Occipital lobe (tissue), 2 donors: ENCODE measurements around the gene NYAP2. TPM values are rescaled to one million over a fixed set of nuclear protein-coding genes. Genes with fewer than 3 reads are reported as not detected.

ENCODE experiments used
- DNase-seq: peaks from one replicate; lab custom pipeline; 2025; lab: John Stamatoyannopoulos, UW
- total RNA-seq: library from RNA; depleted of rRNA; stranded (reverse); fragments of >200 nt; gene quantifications from one replicate; pipeline ENCODE4 v1.2.3, GENCODE V29; 2014

Gene NYAP2
- total RNA-seq, 1 donor from 2014 or later = 7.8 TPM

DNA sequence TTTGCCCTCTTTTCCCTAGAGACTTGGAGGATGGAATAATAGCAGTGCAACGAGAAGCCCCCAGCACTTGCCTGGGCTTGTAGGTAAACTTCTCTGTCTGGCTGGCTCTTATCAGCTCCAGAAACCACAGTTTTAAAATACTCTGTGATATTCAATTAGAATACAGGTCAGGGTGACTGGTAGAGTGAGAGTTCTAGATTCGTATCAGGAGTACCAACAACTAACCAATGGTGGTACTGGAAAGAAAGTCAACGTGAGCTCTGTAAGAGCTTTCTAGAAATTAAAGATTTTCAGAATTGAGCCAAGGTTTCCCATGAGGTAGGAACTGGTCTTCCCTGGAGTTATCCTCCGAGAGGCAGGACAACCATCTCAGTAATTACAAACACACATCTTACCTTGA is 216.9 kb downstream of the NYAP2 start:
- DNase-seq = no peak

GRCh38 chr2:225616848-225617247 is 217.3 kb downstream of the NYAP2 start:
- DNase-seq = no peak

GRCh38 chr2:225620227-225620626 is 220.7 kb downstream of the NYAP2 start:
- DNase-seq = no peak

DNA sequence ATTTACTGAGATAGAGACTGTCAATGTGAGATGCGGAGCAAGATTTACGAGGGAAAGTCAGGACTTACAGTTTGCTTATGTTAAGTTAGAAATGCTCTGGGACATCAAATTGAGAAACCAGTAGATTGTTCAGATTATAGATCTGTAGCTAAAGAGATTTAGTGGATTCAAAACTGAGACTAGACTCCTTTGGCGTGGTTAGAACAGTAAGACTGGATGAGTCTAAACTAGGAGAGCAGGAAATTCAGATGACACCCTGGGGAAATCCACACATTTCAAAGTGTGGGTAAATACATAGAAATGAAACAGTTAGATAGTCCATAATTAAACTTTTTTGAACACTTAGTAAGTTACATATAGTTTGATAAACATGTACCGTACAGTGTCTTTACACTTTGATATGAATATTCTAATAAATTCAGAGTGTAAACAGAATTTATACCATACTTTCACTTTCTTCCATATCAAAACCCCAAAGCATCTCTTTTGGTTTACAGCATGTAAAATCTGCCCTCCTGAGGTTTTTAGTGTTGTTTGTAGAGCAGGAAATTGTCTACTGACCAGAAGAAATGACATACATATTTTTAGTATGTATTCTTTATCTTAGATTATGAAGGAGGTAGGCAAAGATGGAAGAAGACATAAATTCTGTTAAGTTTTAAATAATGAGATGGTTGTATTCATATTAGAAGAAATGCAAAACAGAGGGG is 231.5 kb downstream of the NYAP2 start:
- DNase-seq = no peak

- DNase-seq = no peak
Observed at GRCh38 chr2:225632351-225632750, 232.8 kb downstream of the NYAP2 start.

DNA sequence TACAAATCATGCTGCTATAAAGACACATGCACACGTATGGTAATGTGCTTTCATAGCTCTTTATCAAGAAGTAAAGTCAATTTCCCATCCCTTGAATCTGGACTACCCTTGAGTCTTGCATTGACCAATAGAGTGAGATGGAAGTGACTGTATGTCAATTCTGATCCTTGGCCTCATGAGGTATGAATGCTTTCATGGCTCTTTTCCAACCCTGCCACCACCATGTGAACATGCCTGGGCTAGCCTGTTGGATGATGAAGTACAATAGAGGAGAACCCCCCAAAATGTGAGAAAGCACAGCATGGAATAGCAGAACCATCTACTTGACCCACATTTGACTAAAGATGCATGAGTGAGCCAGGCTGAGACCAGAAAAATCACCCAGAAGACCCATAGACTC is 237.0 kb downstream of the NYAP2 start:
- no peak for DNase-seq

DNA sequence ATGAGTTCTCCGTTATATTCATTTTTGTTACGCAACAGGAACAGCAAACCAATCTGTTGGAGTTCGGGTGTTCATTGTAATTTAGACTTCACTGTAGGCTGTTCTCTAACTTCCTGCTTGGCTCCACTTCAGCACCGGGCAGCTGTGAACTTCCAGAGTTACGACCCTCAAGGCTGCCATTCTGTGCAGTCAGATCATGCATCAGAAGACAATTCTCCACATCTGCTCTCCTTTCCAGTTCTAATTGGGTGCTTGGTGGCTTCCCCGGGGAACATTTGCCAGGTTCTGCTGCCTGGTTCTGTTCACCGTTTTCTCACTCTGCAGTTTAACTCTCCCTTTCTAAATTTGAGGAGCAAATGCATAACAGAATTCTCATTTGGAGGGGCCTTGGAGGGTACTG is 237.7 kb downstream of the NYAP2 start:
- no peak for DNase-seq

DNA sequence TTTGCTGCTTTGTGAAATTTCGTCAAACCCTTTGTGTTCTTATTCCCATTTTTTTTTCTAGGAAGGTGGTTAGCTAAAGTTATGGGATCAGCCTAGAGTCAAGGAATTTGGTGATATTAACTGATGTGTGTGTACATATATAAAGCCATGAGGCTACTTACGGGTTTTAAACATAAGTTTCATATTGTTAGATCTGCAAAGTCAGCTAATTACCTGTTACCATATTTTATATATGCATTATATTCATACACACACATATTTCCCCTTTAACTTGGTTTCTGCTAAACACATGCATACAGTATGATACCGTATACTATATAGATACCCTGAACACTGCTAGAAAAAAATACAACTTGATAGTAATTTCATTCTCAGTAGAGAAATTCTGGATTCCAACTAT is 241.0 kb downstream of the NYAP2 start:
- no peak for DNase-seq

GRCh38 chr2:225649274-225649673 is 249.8 kb downstream of the NYAP2 start:
- DNase-seq = no peak

GRCh38 chr2:225650041-225650440 is 250.5 kb downstream of the NYAP2 start:
- DNase-seq = no peak

DNA sequence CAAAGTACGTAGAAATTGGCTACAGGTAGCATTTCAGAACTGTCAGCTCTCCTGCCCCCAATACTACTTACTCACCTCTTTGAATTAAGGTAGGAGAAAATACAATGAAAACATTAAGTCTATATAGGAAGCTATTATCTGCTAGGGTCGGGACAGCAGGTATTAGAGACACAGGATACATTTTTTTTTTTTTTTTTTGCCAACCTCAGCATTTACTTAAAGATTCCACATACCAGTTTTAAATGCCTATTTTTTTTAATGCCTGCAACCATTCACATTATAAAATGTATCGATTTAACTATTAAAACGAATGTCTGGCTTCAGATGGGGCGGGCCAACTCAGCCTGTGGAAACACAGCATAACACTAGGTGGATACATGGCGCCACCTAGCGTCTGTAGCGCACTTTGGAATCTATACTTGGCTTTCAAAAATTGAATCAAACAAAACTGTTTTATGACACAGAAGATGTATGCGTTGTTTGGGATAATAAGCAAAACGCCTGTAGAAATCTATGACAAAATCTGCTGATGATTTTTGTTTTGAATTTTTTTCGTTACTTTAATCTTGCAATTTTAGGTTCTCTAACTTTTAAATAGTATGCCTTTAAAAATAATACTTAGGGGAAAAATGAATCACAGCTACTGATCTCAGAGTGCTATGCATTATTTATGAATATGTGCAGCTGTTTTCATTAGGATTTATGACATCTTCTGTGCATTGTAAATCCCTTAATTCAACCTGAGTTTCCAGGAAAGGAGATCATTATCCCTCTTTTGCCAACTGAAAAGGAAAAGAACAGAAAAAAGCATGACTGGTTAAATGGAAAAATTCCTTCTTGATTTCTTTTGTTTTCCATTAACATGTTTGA is 261.0 kb downstream of the NYAP2 start:
- DNase-seq = peak; percentile 17

DNA sequence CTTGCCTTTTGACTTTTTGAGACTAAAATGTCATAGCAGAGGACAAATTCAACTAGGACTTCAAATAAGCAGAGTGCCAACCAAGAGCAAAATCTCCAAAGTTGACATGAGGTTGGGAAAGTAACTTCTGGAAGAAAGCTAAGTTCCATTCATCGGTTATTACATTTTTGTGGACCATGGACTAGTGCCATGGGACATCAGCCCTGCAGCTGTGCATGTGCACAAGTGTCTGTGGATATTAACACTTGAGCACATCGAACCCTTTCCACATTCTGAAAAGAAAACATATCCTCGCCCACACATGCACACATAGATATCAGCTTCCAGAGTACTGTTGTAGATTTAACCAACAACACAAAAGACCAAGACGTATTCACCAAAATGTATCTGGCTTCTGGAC is 262.6 kb downstream of the NYAP2 start:
- DNase-seq = no peak

DNA sequence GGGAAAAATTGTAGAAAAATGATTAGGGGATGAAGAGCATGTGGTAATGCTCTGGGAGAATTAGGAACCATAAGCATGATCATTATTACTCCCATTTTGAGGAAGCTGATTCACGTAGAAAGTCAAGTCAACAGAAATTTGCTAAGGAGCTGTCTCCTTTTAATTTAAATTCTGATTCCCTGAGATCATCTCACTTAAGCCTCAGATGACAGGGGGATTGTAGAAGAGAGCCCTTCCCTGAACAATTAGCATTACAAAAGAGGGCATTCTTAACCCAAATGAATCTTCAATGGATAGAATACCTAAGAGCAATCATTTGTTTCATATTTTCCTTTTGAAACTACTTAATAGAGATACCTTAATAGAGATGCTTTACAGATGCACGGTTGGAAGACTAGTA is 267.9 kb downstream of the NYAP2 start:
- DNase-seq = no peak

- DNase-seq = no peak
Observed at GRCh38 chr2:225668606-225669266, 269.2 kb downstream of the NYAP2 start.

DNA sequence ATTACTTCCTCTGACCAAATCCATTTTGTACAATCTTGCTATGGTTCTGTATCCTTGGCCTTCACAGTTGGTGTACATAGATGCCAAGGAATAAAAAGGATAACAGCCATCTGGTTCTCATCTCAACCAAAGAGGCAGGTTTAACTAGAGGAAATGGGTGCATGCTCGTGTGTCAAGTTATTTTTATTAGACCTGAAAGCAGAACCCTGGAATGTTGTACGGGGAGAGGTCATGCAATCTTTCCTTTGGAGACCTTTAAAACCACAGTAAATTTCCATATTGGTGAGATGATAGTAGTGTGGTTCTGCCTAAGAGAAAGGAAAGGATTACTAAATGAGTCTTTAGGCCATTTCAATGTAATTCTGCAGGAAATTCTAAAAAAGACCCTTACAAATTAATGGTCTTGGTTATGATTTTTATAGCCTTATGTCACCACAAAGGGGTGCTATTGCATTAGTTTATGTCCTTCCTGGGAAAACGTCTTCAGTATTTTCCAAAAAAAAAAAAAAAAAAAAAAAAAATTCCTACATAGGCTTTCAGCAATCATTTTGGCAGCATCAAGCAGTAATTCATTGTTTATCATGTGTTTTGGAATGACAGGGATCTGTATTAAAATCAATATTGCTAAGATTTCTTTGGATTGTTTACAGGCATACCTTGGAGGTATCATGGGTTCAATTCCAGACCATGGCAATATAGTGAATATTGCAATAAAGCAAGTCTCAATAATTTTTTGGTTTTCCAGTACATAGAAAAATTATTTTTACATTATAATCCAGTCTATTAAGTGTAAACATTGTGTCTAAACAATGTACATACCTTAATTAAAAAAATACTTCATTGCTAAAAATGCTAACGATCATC is 270.8 kb downstream of the NYAP2 start:
- DNase-seq = no peak

DNA sequence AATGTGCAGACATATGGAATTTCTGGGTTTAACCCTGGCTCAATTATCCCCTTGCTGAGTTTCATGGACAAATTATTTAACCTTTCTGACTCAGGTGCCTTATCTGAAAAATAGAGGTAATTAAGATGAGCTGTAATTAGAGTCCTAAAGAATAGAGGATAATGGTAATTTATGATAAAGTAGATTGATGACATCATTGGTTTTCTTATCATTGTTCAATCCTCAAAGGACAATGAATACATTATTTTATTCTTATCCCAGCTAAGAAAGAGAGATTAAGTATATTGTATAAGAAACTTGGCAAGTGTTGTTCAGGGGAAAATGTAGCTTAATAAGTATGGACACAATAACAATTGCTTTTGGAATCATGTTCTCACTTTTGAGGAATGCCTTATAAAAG is 279.3 kb downstream of the NYAP2 start:
- DNase-seq = no peak

- DNase-seq = no peak
Observed at GRCh38 chr2:225683258-225683657, 283.7 kb downstream of the NYAP2 start.

- DNase-seq = no peak
Observed at GRCh38 chr2:225690153-225690552, 290.6 kb downstream of the NYAP2 start.

GRCh38 chr2:225691711-225692110 is 292.2 kb downstream of the NYAP2 start:
- no peak for DNase-seq

DNA sequence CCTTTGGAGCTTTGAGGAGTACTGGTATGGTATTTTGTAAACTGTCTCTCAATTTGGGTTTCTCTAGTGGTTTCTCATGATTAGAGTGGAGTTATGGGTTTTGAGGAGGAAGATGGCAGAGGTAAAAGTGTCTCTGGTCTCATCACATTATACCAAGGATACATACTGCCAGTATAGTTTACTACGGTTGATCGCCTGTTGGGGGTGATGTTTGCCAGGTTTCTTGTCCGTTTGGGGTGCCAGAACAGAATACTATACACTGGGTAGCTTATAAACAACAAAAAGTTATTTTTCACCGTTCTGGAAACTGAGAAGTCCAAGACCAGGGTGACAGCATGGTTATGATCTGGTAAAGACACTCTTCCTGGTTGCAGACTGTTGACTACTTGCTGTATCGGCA is 293.7 kb downstream of the NYAP2 start:
- no peak for DNase-seq

- DNase-seq = no peak
Observed at GRCh38 chr2:225694664-225695063, 295.2 kb downstream of the NYAP2 start.
